Calu3 (cell line): ENCODE data around the gene CRACR2B. TPM values are rescaled to one million over a fixed set of nuclear protein-coding genes. Genes with fewer than 3 reads are reported as not detected.
A peak's percentile ranks its signal among the peaks of the same experiment; 100 is the strongest.

Experiments
- BruUV-seq: library from RNA; stranded (reverse); fragments of 400-500 nt; replicated peaks from 2 replicates; lab custom pipeline; 2021; lab: Mats Ljungman, UMichigan
- CTCF ChIA-PET: fragments of 300-600 bp; sonication (Branson Sonifier 250); formaldehyde crosslinking; loops from one replicate; lab custom pipeline; 2022; ENCODE audit warnings: antibody characterized with exemption; lab: Charles Lee
- DNase-seq: peaks from one replicate; pipeline ENCODE4 v3.0.0; 2022
- H3K27ac Mint-ChIP-seq: one replicate; pipeline ENCODE4 v1.8.0; 2022; ENCODE audit warnings: mixed read lengths; ENCODE audit not compliant: unreplicated experiment
- H3K27me3 Mint-ChIP-seq: one replicate; pipeline ENCODE4 v1.8.0; 2022; ENCODE audit warnings: mixed read lengths; ENCODE audit not compliant: unreplicated experiment
- H3K36me3 Mint-ChIP-seq: one replicate; pipeline ENCODE4 v1.8.0; 2022; ENCODE audit warnings: mild to moderate bottlenecking, moderate library complexity, mixed read lengths; ENCODE audit not compliant: insufficient read depth, unreplicated experiment
- H3K4me1 Mint-ChIP-seq: one replicate; pipeline ENCODE4 v1.8.0; 2022; ENCODE audit warnings: mild to moderate bottlenecking, low read depth, mixed read lengths; ENCODE audit not compliant: unreplicated experiment
- H3K4me3 Mint-ChIP-seq: one replicate; pipeline ENCODE4 v1.8.0; 2022; ENCODE audit warnings: mild to moderate bottlenecking, low read depth, moderate library complexity, mixed read lengths; ENCODE audit not compliant: unreplicated experiment
- H3K9me3 Mint-ChIP-seq: one replicate; pipeline ENCODE4 v1.8.0; 2022; ENCODE audit warnings: low read depth, mixed read lengths; ENCODE audit not compliant: unreplicated experiment
- CTCF ChIP-seq: fragments of 200-600 bp; IDR thresholded peaks from one replicate; pipeline ENCODE4 v1.8.0; 2022; ENCODE audit warnings: antibody characterized with exemption; ENCODE audit not compliant: unreplicated experiment
- intact Hi-C: fragments of 100-400 bp; cut with micrococcal nuclease; formaldehyde crosslinking; loops from one replicate; pipeline ENCODE4 v1.10.0; 2022; ENCODE audit not compliant: unreplicated experiment
- total RNA-seq: library from RNA; stranded (reverse); gene quantifications from 2 replicates; pipeline ENCODE4 v1.2.3, GENCODE V29; 2022

CRACR2B gene
- total RNA-seq, 1 experiment from 2014 or later = 33.4 TPM

GRCh38 chr11:796565-797295 lies 31.0 kb upstream of the CRACR2B start:
- Mint-ChIP-seq H3K4me1 (no peaks in the 10 kb centered on the region), H3K4me3 (peak overlapping the region; percentile 83), H3K27ac (peak overlapping the region; percentile 78), H3K9me3 (no peaks in the 10 kb centered on the region), H3K36me3 (peaks cover 69% of the 10 kb centered on the region), H3K27me3 (no peaks in the 10 kb centered on the region)
- TF ChIP-seq CTCF = no peak
- no peak for DNase-seq
- CTCF ChIA-PET = interaction anchor here (0.9 to 1.0 kb wide), 2 partner anchors 46 to 63 kb away, joined by 3 to 20 read pairs; no protein-coding TSS in a partner anchor
- intact Hi-C loops = no loop called here
- BruUV-seq = no TSS peak

GRCh38 chr11:797296-798092 lies 30.2 kb upstream of the CRACR2B start:
- no TSS peak for BruUV-seq
- Mint-ChIP-seq H3K9me3 (no peaks in the 10 kb centered on the region), H3K36me3 (peaks cover 75% of the 10 kb centered on the region), H3K27me3 (no peaks in the 10 kb centered on the region), H3K4me1 (no peaks in the 10 kb centered on the region), H3K27ac (peak overlapping the region; percentile 58), H3K4me3 (peak overlapping the region; percentile 83)
- CTCF ChIA-PET = interaction anchor here (0.9 to 1.0 kb wide), 2 partner anchors 47 to 62 kb away, joined by 3 to 20 read pairs; no protein-coding TSS in a partner anchor
- intact Hi-C loops = no loop called here
- DNase-seq = peak; percentile 74
- no peak for TF ChIP-seq CTCF

GRCh38 chr11:798093-798713 lies 29.5 kb upstream of the CRACR2B start, which contains the start of gene SLC25A22:
Gene SLC25A22, minus strand, starts transcription at chr11:798281. Its CDS starts 3,275 bp downstream, at chr11:795006.
- CTCF ChIA-PET = no interaction called here
- peak within 1 kb of the TSS; percentile 83 for H3K4me3 Mint-ChIP-seq
- no peaks in the 10 kb centered on the region for H3K4me1 Mint-ChIP-seq
- H3K27ac Mint-ChIP-seq = peak within 1 kb of the TSS; percentile 58
- H3K9me3 Mint-ChIP-seq = no peaks in the 10 kb centered on the region
- peak; percentile 92 for DNase-seq
- intact Hi-C loops = no loop called here
- peak; percentile 91 for TF ChIP-seq CTCF
- peaks cover 71% of the 10 kb centered on the region for H3K36me3 Mint-ChIP-seq
- H3K27me3 Mint-ChIP-seq = no peaks in the 10 kb centered on the region
- BruUV-seq = no TSS peak

- no TSS peak for BruUV-seq
- CTCF ChIA-PET = no interaction called here
- peaks cover 8% of the 10 kb centered on the region for H3K4me1 Mint-ChIP-seq
- H3K36me3 Mint-ChIP-seq = peaks cover 70% of the 10 kb centered on the region
- no peaks in the 10 kb centered on the region for H3K9me3 Mint-ChIP-seq
- no peak overlapping the region for H3K27ac Mint-ChIP-seq
- no peaks in the 10 kb centered on the region for H3K27me3 Mint-ChIP-seq
- DNase-seq = no peak
- intact Hi-C loops = no loop called here
- H3K4me3 Mint-ChIP-seq = no peak overlapping the region
- no peak for TF ChIP-seq CTCF
Observed at GRCh38 chr11:799641-800316, 27.9 kb upstream of the CRACR2B start.
